Activated CD8-positive, alpha-beta memory T cell treated with anti-CD3 and anti-CD28 coated beads for 4 hours (primary cell): ENCODE data around the gene TNFAIP8L3.
"Not testable (repeated sequence)": the region's sequence is repeated elsewhere in the genome, so short reads cannot be mapped to it uniquely, and the experiment has no call there.

ENCODE experiments used
- DNase-seq, 2 donors: peaks; one replicate each; pipeline ENCODE4 v3.0.0-alpha.2; 2020; ENCODE audit warnings: low read depth in 2 of 2

The TNFAIP8L3 gene

DNA sequence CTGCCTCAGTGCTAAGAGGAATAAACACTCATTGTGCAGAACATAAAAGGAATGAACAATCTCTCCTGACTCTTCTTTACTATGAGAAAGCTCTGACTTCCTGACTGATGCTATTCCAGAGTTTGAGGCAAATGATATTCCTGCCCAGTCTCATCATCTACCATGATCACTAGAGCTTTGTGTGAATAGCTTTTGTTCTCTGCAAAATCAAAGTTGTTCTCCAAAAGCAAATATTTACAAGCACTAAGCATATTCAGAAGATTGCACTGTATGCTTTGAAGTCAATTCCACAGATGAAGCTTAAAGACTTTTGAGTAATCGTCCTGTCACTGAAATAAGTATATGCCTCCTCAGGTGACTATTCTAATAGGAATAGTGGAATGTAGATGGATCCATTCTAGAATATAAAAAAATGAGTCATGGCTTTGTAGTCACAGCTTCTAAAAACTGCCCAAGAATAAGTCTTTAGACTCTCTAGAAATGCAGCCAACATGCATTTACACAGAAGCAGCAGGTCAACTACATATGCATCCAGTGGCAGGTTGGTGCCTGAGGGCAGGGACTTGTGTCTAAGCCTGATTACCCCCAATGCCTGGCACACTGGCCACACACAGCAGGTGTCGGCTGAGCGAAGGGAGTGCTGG, 34.6 kb downstream of the TNFAIP8L3 start:
- no peak for DNase-seq

- no peak for DNase-seq
Observed at GRCh38 chr15:51054535-51054934, 40.2 kb downstream of the TNFAIP8L3 start.

DNA sequence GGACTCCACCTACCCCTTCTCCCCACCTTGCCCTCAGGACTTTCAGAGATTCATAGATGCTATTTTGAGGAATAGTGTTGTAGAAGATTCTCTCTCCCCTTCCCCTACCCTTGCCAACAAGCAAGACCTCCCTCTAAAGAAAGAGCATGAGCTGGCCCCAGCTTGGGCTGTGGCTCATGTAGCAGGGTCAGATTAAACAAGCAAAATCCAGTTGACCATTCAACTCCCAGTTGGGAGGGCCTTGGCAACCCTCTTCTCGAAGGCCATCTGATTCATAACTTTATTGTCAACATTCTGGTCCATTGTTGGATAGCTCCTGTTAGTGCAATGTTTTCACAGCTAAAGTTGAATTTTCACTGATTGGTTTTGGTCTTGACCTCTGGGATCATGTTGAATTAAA, 41.1 kb downstream of the TNFAIP8L3 start:
- no peak for DNase-seq

DNA sequence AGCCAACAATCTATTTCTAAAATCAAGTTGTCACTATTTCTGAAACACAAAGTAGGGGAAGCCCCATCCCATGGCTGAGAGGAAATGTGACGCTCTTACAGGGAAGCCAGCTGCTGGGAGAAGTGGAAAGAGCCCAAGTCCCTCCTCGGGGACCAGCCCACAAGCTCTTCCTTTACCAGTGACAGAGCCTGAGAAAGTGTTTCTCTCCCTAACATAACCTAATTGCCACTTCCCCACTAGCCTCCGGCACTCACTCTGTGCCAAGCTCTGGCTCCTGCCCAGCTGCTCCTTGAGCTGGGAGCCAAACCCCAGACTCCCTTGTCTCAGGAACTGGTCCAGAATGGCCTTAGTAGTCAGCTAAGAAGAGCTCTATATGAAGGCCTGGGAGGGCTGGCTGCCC, 42.9 kb downstream of the TNFAIP8L3 start:
- no peak for DNase-seq

GRCh38 chr15:51049081-51049480, 45.6 kb downstream of the TNFAIP8L3 start:
- no peak for DNase-seq

DNA sequence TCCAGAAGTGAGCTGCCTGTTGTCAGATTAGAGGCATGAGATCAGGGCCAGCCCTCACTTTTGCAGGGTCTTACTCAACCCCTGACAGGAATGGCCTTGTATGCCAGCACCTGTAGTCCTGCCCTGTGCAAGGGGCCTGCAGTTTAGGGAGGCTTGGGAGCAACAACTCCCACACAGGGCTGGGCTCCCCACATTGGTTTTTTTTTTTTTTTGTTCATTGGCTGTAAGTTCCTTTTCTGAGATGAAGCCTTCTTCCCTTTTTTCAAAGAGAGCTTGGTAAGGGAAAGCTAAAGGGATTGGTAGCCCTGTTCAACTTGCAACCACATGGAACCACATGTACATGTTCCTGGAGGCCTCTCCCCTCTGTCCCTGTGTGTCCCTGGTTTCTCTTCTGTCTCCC, 46.4 kb downstream of the TNFAIP8L3 start:
- no peak for DNase-seq

DNA sequence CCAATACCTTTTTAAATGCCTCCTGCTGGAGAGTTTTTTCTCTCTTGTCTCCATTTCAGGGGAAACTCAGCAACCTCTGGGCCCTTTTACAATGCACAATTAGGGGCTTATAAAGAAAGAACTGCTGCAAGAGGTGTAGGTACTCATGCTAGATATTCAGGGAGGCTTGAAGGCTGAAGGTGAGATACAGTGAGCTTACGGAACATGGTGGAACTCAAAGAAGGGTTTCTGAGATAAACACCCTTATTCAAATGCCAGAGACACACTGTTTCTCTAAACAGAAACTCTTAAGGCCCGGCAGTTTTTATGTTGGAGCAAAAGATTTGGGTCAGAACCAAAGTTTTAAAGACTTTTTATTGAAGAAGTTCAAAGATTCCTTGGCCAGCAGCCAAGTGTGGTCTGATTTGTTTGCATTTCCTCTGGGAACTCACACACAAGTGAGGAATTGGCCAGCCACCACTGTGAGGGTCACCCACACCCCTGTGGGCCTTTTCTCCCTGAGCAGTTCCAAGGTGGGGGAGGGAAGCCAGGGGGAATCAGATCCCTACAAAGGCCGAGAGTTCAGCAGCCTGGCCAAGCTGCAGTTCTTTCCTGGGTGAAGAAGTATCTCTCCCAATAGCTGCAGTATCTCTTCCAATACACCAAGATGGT, 47.8 kb downstream of the TNFAIP8L3 start:
- no peak for DNase-seq

DNA sequence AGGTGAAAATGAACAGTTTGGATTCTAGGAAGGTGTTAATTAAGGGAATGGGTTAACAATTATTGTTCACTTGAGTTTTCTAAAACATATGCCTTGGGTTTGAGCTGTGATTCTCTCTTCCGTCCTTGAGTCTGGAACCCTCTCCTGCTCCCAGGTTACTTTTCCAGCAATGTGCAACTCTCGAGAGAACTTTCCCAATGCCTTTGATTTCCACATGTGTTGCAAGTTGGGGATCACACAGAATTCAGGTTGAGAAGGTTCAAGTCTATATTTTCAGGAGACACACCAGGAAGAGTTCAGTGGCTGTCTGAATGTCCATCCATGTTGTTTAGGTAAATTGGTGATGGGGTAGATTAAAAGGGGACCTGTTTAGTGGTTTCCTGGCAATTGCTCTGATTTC, 48.7 kb downstream of the TNFAIP8L3 start:
- no peak for DNase-seq

- no peak for DNase-seq
Observed at GRCh38 chr15:51044037-51044727, 50.5 kb downstream of the TNFAIP8L3 start.

DNA sequence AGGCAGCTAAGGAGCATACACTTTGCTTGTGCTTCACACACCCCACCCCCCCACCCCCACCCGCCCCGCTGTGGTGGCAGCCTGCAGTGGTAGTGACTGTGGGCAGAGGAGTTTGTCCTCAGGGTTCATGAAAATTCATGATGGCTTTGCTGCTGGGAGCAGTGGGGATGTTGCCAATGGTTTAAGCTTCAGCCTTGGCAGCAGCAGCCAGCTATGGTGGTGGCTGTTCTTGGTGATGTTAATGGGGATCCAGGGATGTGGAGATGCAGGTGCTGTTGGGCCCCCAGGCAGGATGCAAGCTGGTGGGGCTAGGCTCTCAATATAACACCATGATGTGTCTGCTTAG, 55.8 kb downstream of the TNFAIP8L3 start:
- DNase-seq: no peak

DNA sequence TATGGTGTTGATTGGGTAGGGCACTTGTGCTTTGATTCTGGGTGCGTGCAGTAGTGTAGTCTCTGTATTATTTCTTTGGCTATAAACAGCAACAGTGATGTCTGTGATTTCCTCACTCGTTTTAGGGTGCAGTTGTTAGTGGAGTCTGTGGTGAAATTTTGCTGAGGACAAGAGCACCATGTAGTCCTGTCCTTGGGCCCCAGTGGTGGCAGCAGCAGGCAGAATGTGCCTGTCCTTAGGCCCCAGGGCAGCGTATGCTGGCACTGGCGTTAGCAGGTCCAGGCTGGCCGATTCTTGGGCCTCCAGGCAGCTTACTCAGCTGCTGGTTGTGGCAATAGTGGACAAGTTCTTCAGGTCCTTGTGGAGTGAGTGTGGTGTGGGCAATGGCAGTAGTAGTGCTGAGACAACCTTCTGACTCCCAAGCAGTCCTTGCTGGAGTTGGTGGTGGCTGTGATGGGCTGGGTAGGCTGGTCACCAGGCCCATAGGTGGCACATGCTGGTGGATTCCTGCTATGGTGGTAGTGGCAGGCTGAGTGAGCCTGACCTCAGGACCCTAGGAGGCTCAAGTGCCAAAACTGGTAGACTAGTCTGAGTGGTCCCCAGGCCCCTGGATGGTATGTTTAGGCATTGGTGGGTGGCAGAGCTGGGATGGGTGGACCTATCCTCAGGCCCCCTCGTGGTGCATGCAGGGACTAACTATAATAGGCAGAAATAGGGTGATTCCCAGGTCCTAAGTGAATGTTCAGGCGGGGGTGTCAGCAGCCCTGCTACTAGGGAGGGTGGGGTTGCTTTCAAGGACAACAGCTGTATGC, 56.3 kb downstream of the TNFAIP8L3 start:
- DNase-seq: no peak

DNA sequence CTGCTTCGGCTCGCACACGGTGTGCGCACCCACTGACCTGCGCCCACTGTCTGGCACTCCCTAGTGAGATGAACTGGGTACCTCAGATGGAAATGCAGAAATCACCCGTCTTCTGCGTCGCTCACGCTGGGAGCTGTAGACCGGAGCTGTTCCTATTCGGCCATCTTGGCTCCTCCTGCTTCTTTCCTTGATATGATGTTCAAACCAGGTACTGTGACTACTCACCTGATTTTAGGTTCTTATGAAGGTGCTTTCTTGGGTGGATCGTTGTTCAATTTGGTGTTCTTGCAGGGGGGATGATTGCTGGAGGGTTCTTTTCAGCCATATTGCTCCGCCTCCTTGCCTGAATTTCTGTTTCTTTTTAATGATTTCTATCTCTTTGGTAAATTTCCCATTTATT, 57.2 kb downstream of the TNFAIP8L3 start:
- not testable (repeated sequence) for DNase-seq

DNA sequence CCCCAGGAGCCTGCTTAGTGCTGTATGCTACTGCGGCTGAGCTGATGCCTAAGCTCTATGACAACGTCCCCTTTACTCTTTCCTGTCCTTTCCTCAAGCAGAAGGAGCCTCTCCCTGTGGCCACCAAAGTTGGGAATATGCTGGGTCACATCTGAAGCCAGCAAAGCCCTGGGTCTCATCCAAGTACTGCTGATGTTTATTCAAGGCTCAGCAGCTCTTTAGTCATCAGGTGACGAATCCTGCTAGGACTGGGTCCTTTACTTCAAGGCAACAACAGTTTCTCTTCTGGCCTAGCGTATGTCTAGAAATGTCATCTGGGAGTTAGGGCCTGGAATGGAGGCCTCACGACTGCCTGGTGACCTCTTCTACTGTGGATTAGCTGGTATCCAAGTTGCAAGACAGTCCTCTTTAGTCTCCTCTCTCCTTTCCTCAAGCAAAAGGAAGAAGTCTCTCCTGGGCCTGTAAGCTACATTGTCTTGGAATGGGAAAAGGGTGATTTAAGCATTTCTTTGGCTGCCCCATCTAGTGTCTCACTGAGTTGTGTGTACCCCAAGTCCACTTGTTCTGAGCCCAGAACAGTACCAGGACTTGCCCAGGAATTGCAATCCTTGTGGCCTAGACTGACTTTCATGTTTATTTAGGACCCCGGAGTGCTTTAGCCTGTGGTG, 63.9 kb downstream of the TNFAIP8L3 start:
- DNase-seq: no peak

GRCh38 chr15:51025454-51025846, 69.3 kb downstream of the TNFAIP8L3 start:
- no peak for DNase-seq

DNA sequence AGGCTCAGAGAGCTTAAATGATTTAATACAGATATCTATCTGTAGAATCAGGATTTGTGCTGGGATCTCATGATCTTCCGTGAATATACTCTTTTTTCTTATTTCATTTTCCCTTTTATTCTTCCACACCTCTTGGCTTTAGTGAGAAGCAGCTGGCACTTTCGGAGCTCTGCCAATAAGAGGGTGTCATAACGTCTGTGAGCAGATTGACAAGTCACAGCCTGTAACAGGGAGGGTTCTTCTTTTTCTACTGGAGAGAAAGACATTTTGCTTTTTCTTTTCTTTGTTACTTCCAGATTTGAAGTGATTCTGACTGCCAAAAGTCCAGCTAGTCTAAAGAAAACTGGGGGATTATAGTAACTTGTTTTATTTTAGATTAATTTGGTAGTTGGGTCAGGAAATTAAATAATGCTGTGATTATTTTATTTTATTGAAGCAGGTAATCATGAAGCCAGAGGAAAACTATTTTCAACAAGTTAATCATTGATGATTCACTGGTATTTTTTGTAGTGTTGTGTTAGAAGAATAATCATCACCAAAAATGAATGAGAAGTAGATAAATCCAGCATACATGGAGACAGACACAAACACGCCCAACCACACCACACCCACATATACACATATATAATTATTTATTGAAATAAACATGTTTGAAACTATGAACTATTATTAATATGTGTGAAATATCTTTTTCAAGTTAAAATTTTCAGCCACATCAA, 69.8 kb downstream of the TNFAIP8L3 start:
- no peak for DNase-seq

DNA sequence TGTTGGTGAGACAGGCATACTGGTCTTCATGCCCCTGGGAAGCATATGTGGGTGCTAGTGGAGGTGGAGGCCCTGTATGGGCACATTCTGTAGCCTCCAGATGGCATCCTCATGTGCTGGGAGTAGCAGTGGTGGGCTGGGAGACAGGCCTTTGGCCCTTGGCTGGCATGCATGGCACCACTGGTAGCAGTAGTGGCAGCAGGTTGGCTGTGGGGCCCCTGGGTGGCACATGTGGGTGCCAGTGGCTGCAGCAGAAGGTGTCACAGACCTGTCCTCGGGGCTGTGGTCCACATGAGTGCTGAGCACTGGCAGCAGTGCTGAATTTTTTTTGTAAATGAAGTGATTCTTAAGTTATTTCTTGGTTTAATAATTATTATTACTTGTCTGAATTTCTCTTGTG, 71.2 kb downstream of the TNFAIP8L3 start:
- DNase-seq: no peak

- no peak for DNase-seq
Observed at GRCh38 chr15:51022206-51022605, 72.5 kb downstream of the TNFAIP8L3 start.

- DNase-seq: no peak
Observed at GRCh38 chr15:51016615-51017014, 78.1 kb downstream of the TNFAIP8L3 start.

- no peak for DNase-seq
Observed at GRCh38 chr15:51011212-51011611, 83.5 kb downstream of the TNFAIP8L3 start.

GRCh38 chr15:51007131-51007666, 87.5 kb downstream of the TNFAIP8L3 start:
- no peak for DNase-seq
